B cell (primary cell): ENCODE data around the gene TEKT5.

Experiments used
- EZH2 ChIP-seq: IDR thresholded peaks from 2 replicates; pipeline ENCODE4 v1.6.1; 2012; ENCODE audit warnings: borderline replicate concordance, low read depth, mild to moderate bottlenecking, moderate library complexity, low read length; ENCODE audit not compliant: insufficient read depth, poor library complexity, severe bottlenecking
- TF ChIP-seq, protein P1 (sequence below): fragments of 200-600 bp; IDR thresholded peaks from one replicate; pipeline ENCODE4 v1.8.0; 2022; ENCODE audit warnings: antibody characterized with exemption, mild to moderate bottlenecking

DNA sequence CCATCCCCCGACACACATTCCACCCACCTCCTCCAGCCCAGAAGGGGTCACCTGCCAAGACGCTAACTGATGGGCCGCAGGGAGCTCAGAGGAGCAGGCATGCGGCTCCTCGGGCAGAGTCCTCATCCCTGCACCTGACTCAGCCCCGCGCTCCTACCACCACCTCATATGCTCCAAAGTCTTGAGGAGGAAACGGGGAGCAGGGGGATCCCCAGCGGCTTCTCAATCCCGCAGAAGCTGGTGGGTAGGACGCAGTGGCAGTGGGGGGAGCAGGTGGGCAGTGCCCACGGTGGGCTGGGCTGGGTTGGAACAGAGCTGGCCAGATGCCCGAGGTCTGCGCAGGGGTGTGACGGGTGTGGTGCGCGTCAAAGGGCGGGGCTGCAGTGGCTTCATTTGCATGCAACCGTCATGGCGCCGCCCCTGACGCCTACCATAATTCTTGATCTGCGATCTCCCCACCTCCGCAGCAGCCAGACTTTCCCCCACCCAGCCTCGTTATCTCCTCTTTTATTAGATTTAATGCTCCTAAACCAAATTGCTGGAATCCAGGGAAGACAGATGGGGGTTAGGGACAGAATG lies 75.4 kb downstream of the TEKT5 start:
- no peak for TF ChIP-seq EZH2
- TF ChIP-seq, protein P1, sequence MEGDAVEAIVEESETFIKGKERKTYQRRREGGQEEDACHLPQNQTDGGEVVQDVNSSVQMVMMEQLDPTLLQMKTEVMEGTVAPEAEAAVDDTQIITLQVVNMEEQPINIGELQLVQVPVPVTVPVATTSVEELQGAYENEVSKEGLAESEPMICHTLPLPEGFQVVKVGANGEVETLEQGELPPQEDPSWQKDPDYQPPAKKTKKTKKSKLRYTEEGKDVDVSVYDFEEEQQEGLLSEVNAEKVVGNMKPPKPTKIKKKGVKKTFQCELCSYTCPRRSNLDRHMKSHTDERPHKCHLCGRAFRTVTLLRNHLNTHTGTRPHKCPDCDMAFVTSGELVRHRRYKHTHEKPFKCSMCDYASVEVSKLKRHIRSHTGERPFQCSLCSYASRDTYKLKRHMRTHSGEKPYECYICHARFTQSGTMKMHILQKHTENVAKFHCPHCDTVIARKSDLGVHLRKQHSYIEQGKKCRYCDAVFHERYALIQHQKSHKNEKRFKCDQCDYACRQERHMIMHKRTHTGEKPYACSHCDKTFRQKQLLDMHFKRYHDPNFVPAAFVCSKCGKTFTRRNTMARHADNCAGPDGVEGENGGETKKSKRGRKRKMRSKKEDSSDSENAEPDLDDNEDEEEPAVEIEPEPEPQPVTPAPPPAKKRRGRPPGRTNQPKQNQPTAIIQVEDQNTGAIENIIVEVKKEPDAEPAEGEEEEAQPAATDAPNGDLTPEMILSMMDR, result no peak
